GM18520 (cell line): Measurements from ENCODE around the gene NDRG2.
"Not testable (repeated sequence)": the region's sequence is repeated elsewhere in the genome, so short reads cannot be mapped to it uniquely, and the experiment has no call there.

ENCODE experiments used
- ATAC-seq: cut with Tn5 transposase; IDR thresholded peaks from one replicate; pipeline ENCODE4 v1.9.1; 2021; ENCODE audit not compliant: unreplicated experiment

NDRG2 gene

DNA sequence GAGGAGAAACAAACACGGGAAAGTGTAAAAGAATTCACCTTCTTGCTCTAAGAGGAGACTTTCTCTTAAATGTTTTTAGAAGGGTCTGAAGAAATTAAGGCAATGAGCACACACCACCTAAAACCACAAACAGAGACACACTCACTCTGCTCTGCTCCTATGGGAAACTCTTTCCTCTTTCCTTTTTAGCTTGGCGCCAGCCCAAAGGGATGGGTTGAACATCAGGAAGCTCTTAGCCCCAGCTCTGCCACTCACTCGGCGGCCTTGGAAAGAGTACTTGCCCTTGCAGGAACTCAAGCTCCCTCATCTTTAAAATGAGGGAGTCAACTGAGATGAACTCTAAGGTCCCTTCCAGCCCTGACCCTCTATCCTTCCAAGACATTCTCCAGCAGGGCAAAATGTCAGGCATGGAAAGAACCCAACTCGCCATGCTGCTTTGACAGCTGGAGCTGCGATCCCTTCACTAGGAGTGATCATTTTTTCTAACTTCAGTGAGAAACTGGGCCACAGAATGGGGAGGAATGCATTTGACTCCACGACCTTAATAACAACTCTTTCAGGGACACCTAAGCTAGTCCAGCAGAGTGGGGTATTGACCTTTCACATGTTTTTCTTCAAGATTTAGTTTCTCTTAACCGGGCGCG is 31.8 kb upstream of the NDRG2 start:
- no peak for ATAC-seq

DNA sequence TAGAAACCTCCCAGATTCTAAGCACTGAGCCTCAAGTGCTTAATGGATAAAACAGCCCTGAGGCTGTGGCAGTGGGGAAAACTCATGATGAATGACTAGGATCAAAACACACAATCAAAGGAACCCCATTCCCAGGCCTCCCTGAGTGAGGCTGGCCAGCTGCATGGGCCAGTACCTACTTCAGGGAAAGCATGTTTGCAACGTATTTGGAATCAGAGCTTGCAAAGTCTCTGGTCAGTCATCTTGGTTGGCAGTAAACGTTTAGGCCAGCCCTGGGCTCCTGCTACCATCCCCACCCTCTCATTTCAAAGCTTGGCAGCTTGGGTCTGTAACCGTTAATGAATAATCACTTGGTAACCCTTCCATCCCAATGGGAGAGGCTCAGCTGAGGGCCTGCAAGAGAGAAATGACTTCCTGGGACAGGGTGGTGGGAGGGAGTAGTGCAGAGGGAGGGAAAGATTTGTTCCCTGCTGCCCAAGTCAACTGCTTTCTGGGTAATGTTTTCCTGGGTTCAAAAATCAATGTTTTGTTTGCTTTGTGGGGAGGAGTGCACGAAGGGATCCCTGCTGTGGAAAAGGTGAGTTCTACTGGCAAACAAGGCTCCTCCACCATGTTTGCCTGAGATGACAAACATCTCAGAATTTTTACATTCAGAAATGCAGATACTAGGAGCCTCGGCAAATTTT is 30.7 kb upstream of the NDRG2 start:
- ATAC-seq = no peak

DNA sequence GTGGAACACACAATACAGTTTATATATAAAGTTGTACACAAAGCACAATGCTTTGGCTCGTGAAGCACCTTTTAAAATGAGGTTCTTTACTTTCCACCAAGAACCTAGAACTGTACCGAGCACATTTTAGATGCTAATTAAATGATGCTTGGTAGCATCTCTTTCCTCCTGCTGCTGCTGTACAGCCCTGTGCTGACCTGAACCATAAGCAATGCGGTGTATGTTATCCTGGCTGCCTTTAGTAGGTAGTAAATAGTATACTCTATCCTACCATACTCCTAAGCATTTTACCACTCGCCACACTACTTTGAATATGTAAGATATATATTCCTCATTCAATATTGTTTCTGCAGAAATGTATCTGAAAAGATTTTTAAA is 29.9 kb upstream of the NDRG2 start:
- no peak for ATAC-seq

DNA sequence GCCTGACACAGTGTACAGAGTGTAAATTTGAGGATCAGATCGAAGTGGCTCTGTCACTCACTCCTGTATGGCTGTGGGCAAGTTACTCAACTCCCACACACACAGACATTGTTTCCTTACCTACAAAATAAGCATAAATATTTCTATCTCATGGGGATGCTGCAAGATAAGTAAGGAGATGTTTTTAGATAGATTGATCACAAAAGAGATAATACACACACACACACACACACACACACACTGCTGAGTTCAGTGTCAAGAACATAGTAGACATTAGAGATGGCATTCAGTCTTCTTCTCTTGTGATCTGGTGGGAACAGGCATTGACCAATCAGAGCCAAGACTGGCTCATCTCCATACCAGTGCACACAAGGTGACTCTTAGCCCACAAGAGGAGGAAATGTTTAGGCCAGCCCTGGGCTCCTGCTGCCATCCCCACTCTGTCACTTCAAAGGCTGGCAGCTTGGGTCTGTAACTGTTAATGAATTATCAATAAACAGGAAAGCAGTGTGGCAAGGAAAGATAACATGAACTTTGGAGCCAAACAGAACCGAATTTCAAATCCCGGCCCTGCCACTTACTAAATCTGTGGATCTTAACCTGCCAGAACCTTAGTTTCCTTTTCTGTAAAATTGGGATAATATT is 29.4 kb upstream of the NDRG2 start:
- no peak for ATAC-seq

DNA sequence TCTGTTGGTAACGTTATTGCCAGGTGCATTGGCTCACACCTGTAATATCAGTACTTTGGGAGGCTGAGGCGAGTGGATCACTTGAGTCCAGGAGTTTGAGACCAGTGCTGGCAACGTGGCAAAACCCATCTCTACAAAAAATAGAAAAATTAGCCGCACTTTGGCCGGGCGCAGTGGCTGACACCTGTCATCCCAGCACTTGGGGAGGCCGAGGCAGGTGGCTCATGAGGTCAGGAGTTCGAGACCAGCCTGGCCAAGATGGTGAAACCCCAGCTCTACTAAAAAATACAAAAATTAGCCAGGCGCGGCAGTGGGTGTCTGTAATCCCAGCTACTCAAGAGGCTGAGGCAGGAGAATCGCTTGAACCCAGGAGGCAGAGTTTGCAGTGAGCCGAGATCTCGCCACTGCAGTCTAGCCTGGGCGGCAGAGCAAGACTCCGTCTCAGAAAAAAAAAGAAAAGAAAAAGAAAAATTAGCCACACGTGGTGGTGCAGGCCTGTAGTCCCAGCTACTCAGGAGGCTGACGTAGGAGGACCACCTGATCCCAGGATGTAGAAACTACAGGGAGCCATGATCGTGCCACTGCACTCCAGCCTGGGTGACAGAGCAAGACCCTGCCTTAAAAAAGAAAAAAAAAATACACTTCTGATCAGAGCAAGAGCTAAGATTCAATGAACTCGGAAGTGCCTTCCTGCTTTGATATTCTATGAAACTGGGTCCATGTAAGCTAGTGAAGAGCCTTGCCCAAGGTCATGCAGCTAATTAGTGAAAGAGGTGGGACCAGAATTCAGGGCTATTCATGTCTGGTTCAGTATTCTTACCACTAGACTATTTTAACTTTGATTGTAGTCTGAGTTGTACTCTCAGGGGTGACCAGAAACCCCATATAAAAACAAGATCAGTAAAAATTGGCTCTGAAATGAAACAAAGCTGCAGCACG is 28.6 kb upstream of the NDRG2 start:
- ATAC-seq = no peak

DNA sequence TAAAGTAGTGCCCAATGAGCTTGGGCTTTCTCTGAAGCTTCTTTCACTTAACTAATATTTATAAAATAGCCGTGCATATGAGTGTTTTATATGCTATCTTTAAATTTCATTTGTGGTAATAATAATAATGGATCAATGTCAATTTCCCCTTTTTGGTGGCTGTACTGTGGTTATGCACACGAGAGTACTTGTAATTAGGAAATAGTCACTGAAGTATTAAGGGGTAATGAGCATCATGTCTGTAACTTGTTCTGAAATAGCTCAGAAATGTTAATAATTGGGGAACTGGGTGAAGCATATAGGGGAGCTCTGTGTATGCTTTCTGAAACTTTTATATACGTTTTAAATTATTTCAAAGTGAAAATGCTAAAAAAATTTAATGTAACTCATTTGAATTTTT is 25.7 kb upstream of the NDRG2 start:
- no peak for ATAC-seq

DNA sequence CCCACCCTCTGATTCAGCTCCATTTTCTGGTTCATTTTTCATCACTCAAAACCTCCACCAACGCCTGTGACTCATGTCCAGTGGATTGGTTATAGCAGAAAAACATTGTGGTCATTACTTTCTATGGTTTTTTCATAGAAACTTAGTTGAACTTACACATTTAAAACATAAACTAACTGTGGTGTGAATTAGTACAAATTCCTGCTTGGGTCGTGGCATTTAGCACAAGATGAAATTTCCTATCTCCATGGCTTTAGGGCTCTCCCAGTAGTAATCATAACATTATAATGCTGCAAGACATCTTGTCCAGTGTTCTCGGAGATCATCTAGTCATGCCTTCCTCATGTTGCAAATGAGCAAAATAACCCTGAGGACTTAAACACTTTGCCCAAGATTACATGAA is 24.4 kb upstream of the NDRG2 start:
- no peak for ATAC-seq

DNA sequence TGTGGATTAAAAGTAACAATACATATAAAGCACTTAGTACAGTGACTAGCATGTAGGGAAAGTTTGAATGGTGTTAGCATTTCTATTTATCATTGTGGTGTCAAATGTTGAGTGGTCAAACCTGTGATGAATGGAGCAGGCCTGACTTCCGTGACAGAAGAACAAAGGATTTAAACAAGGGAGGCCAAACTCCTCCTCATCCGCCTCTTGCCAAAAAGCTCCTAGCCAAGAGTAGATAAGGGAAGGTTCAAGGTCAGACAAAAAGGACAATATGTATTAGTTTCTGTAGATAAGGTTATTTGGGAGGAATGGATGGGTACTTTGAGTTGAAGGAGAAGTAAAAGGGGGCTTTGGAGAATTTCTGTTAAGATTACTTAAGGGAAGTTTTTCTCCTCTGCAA is 23.8 kb upstream of the NDRG2 start:
- ATAC-seq = no peak

DNA sequence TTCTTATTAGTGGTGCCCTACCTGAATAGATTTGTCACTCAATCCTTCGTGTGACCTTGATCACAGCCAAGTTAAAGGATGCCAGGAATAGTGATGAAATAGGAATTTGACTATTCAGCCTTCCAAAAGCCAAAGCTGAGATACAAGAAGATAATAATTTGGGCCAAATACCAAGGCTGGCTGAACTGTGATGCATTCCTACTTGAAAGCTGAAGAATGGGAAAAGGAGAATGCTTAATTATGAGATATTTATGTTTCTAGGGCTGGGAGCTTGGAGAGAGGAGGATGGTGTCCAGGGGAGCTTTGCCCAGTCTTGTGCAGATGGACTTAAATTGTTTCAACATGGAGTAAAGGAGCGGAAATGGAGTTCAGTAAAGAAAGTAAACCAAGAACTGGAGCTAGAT is 22.5 kb upstream of the NDRG2 start:
- ATAC-seq = no peak

DNA sequence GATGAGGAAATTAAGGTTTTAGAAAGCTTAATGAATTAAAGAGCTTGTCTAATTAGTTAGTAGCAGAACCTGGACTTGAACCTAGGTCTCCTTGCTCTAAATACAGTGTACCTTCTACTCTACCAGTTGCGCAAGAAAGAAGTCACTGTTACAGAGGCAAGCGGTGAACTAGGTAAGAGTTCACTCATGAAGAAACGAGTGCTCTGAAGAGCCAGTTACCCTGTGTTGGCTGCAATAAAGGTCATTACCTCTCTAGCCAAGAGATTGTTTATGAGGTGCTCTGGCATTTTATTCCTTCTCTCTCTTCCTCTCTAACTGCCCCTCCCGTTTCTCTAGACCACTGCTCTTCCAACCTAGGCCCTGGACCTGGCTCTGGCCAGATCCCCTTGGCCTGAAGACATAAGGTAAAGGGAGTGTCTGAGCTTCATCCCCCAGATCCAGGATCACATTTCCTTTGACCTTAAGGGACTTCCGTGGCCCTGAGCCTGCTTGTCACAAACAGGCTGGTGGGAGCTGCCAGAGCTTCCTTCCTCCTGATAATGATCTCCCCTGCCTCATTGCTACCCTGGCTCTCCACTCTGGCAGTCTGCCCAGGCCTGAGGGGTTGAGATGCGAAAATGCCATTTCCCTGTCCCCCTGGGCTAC is 19.2 kb upstream of the NDRG2 start:
- no peak for ATAC-seq

DNA sequence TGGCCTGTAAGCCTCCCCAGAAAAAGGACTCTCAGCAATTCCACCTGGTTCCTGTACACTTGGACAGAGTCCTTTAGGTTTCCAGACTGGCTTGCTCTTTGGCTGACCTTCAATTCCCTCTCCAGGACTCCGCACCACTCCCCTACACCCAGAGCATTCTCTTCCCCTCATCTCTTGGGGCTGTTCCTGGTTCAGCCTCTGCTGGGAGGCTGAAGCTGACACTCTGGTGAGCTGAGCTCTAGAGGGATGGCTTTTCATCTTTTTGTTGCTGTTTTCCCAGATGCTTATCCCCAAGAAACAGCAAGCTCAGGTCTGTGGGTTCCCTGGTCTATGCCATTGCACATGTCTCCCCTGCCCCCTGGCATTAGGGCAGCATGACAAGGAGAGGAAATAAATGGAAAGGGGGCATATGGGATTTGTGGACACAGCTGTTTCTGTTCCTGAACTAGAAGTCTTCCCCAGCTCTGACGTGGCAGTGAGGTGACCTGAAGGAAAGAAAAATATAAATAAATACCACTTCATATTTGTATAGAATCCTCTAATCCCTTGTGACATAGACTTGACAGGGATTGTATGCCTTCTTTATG is 18.6 kb upstream of the NDRG2 start:
- ATAC-seq = no peak

DNA sequence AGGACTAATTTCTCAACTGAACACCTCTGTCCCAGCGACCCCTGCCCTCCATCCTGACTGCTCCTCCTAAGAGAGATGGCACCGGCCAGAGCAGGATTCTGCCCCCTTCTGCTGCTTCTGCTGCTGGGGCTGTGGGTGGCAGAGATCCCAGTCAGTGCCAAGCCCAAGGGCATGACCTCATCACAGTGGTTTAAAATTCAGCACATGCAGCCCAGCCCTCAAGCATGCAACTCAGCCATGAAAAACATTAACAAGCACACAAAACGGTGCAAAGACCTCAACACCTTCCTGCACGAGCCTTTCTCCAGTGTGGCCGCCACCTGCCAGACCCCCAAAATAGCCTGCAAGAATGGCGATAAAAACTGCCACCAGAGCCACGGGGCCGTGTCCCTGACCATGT is 18.1 kb upstream of the NDRG2 start:
- ATAC-seq = no peak

DNA sequence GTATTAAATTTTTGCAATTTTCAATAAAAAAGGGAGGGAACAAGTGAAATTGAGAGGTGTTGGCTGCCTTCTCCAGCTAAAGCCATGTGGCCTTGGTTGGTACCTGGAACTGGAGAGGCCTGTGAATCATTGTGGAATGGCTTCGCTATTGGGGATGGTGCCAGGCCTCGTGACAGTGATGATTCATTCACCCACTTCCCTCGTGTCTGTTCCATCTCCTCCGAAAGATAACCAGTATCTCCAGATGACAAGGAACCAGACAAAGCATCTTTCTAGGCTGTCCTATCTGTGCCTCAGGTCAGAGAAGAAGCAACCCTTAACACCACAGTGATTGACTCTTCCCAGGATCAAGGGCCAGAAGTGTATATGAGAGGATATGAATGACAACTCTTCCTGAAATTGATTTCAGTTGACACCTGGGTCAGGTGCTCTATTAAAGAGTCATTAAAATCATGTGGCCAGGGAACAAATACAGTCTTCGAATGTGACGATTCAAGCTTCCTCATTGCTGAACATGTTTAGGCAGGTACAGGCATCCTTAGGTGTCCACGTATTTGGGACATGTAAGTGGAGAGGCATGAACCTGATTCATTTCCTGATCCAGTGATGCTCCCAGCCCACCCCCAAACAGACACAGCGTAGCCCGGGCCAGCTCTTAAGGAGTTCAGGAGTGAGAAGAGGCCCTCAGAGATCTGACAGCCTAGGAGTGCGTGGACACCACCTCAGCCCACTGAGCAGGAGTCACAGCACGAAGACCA is 17.0 kb upstream of the NDRG2 start, which contains the start of gene RNASE7:
Gene RNASE7 (plus strand): TSS at position 687 of the 758 bp plus-strand sequence. CDS start 631 bp downstream, outside the sequence.
- no peak for ATAC-seq

DNA sequence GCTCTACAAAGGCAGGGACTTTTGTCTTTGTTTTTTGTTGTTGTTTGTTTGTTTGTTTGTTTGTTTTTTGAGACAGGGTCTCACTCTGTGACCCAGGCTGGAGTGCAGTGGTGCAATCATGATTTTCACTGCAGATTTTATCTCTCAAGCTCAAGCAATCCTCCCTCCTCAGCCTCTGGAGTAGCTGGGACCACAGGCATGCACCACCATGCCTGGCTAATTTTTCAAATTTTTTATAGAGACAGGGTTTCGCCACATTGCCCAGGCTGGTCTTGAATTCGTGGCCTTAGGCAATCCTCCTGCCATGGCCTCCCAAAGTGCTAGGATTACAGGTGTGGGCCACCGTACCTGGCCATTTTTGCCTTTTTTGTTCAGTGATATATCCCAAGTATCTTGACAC is 16.1 kb upstream of the NDRG2 start:
- ATAC-seq = not testable (repeated sequence)

DNA sequence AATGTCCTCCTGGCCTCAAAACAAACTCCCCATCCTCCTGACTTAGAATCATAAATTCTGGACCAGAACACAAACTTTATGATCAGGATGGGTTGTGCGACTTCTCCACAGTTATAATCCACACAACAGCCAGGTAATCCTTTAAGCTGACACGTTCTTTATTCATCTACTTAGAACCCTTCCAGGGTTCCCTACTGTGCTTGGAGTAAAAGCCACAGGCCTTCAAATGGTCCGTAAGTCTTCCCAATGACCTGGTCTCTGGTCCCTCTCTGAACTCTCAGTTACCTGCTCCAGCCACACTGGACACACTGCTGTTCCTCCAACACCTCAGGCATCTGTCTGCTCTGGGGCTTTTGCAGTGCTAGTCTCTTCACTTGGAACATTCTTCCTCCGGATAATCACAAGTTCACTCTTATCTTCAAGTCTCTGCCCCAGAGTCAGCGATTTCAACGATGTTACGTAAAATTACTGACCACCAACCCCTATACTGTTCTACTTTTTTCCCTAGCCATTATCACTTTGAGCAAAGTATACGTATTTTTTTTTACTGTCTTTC is 15.6 kb upstream of the NDRG2 start:
- no peak for ATAC-seq

DNA sequence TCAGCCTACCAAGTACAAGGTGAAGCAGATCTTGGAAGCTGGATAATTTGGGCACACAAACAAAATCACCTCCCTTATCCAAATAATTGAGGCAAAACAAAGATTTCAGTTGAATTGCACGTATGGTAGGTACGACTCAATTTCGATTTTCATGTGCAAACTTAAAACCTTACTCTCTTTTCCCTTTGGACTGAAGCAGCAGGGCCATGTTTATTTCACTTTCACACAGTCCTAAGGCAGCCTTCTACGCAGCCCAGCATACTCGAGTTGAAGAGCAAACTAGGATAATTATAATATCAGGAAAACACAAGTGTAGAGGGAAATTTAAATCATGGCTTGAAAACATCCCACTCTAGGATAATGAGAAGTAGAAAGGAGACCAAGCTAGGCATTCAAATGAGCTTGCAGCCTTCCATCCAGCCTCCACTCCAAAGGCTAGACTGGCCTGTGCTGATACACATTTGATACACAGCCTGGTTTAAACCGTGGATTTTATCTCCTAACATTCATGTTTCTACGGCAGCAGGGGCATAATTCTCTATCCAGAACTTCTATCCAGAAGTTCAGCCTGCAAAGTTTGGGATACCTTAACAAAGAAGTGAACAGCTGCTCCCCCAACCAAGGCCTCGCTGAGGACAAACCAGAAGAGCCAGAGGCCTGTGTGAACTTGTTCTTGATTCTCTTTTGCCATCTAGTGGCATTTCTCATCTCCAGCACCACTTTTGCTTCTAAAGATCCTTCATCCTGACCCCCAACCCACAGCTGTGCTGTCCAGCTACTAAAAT is 14.9 kb upstream of the NDRG2 start:
- ATAC-seq = no peak

DNA sequence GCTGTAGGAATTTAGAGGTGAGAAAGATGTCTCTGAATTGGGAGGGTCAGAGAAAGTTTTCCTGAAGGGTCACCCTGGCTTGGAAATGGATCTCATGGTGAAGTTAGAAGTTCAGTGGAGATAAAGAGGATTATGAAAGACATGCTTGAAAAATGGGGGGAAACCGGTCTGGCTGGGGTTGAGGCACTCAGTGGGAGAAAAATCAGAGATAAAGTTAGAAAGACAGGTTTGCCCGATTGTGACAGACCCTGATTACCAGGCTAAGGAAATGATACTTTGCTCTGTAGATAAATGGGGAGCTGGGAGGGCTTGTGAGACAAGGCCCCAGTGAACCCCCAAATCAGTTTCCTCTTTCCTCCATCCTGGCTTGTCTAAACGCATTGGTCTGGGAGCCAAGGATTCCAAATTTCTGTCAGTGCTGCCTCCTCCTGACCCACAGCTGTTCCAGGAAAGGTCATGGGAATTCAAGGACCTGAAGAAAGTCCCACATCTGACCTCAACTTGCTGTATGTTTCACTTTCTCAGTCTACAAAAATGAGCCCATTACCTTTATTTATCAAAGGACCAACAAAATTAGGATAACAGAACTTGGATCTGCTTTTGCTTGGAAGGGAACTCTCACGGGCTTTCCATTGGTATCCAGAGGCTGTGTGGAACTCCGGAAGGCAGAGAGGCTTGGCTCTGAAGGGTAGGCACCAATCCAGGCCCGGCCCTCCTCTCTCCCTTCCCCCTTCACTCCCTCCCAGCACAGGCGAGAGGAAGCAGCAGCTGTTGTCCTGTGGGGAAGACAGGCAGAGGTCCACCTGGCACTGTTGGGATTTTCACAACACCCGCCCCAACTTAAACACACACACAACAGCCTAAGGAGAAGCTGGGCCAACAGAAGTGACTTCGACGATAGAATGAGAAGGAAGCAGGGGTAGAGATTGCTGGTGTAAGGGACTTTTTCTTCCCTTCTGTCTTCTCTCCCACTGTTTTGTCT is 13.9 kb upstream of the NDRG2 start:
- no peak for ATAC-seq
